HepG2 (cell line): Measurements from ENCODE around the gene RB1. TPM values are rescaled to one million over a fixed set of nuclear protein-coding genes. Genes with fewer than 3 reads are reported as not detected.
"Not testable (repeated sequence)": the region's sequence is repeated elsewhere in the genome, so short reads cannot be mapped to it uniquely, and the experiment has no call there.

ENCODE experiments used
- ATAC-seq: fragments of 200-7000 bp; cut with Tn5 transposase; 3 replicates; pipeline ENCODE4 v1.9.1; 2020; ENCODE audit warnings: mild to moderate bottlenecking, moderate library complexity
- BruUV-seq: library from RNA; stranded (reverse); fragments of 400-500 nt; replicated peaks from 2 replicates; lab custom pipeline; 2021; lab: Mats Ljungman, UMichigan
- CTCF ChIA-PET: fragments of 300-600 bp; formaldehyde crosslinking; extraction: SDS; loops from one replicate; lab custom pipeline; 2021; ENCODE audit warnings: low total read pairs, inconsistent platforms, low intra/inter-chr PET ratio; lab: Yijun Ruan, JAX
- POLR2A ChIA-PET: fragments of 350-600 bp; sonication (Branson Sonifier 250); formaldehyde crosslinking; loops from one replicate; lab custom pipeline; 2020; ENCODE audit warnings: antibody characterized with exemption, inconsistent platforms; lab: Yijun Ruan, JAX
- DNase-seq: peaks from one replicate; pipeline ENCODE4 v3.0.0-alpha.2; 2015; ENCODE audit warnings: low spot score
- FAIRE-seq: peaks from 3 replicates; lab custom pipeline; 2011; peaks lifted over from hg19 to GRCh38; lab: Jason Lieb, UNC
- H2AFZ ChIP-seq: one replicate; pipeline ENCODE4 v1.6.1; 2011; ENCODE audit warnings: low read length, inconsistent platforms
- H3K27ac ChIP-seq: fragments of 300-600 bp; 3 replicates; pipeline ENCODE4 v1.8.0; 2011; ENCODE audit warnings: mixed run types, mild to moderate bottlenecking, mixed read lengths, low read length, inconsistent platforms; ENCODE audit not compliant: insufficient read depth; ENCODE audit errors: extremely low read length
- H3K27me3 ChIP-seq, 2 experiments: fragments of 200-600 bp in 1 of 2; 2 replicates in 1 of 2; 3 replicates in 1 of 2; pipeline versions ENCODE4 v1.6.0 to v1.8.0; 2011; ENCODE audit warnings: low read length in 2 of 2, mild to moderate bottlenecking in 2 of 2, moderate library complexity in 2 of 2, inconsistent platforms in 1 of 2; ENCODE audit not compliant: insufficient read depth in 2 of 2, control insufficient read depth in 1 of 2
- H3K36me3 ChIP-seq, 2 experiments: fragments of 200-600 bp in 1 of 2; replicated peaks in 1 of 2; 2 replicates in 1 of 2; 3 replicates in 1 of 2; pipeline versions ENCODE4 v1.5.1 to v1.8.0; 2011; ENCODE audit warnings: low read length in 2 of 2, inconsistent platforms in 1 of 2; ENCODE audit not compliant: insufficient read depth in 2 of 2, control insufficient read depth in 1 of 2
- H3K4me1 ChIP-seq: 2 replicates; pipeline ENCODE4 v1.5.1; 2012; ENCODE audit warnings: low read length, inconsistent platforms; ENCODE audit not compliant: insufficient read depth
- H3K4me2 ChIP-seq: 2 replicates; pipeline ENCODE4 v1.6.0; 2011; ENCODE audit warnings: low read depth, low read length, inconsistent platforms
- H3K4me3 ChIP-seq, 3 experiments: fragments of 200-600 bp in 1 of 3; sonication (generic), shearing (Covaris generic) in 1 of 3; replicated peaks in 1 of 3; 2 replicates each; pipeline ENCODE4 v1.5.1; 2011 to 2016; ENCODE audit warnings: low read length in 3 of 3, inconsistent platforms in 2 of 3, low read depth in 2 of 3, mild to moderate bottlenecking in 2 of 3, control low read depth in 1 of 3, mixed read lengths in 1 of 3; ENCODE audit not compliant: insufficient read depth in 1 of 3
- H3K79me2 ChIP-seq: one replicate; pipeline ENCODE4 v1.6.1; 2011; ENCODE audit warnings: low read length, inconsistent platforms; ENCODE audit not compliant: insufficient read depth
- H3K9ac ChIP-seq: 2 replicates; pipeline ENCODE4 v1.6.0; 2011; ENCODE audit warnings: mild to moderate bottlenecking, low read depth, low read length, inconsistent platforms; ENCODE audit not compliant: insufficient read depth
- H3K9me3 ChIP-seq: 2 replicates; pipeline ENCODE4 v1.5.1; 2012; ENCODE audit warnings: mild to moderate bottlenecking, low read length
- H4K20me1 ChIP-seq: 2 replicates; pipeline ENCODE4 v1.6.0; 2011; ENCODE audit warnings: inconsistent platforms, mild to moderate bottlenecking, low read length, moderate library complexity; ENCODE audit not compliant: insufficient read depth
- ATF7 ChIP-seq, 2 experiments: fragments of 450-650 bp in 1 of 2; sonication (generic) in 1 of 2; formaldehyde crosslinking in 1 of 2; IDR thresholded peaks; 2 replicates each; pipeline versions ENCODE4 v1.4.0 to v1.6.1; 2016 to 2020; ENCODE audit warnings: antibody characterized with exemption in 1 of 2, mild to moderate bottlenecking in 1 of 2, missing genetic modification reagents in 1 of 2
- ZNF839 ChIP-seq: sonication (generic); formaldehyde crosslinking; IDR thresholded peaks from 2 replicates; pipeline ENCODE4 v1.4.0; 2020; ENCODE audit warnings: missing genetic modification reagents, mild to moderate bottlenecking, borderline replicate concordance
- WGBS: methylation state at CpG from one replicate; pipeline ENCODE4 v1.1.6; 2017; ENCODE audit warnings: low lambda C conversion rate; 5-methylcytosine and 5-hydroxymethylcytosine counted together
- in situ Hi-C: cut with HindIII; loops from 2 replicates; pipeline ENCODE4 v1.10.0; 2017; ENCODE audit warnings: low pct_unique_long_range_greater_than_20kb; ENCODE audit not compliant: extremely low pct_ligation_motif_present
- intact Hi-C: fragments of 100-400 bp; cut with micrococcal nuclease; formaldehyde crosslinking; loops from one replicate; pipeline ENCODE4 v1.10.0; 2022; ENCODE audit not compliant: unreplicated experiment
- polyA plus RNA-seq, 8 experiments: library from polyadenylated mRNA; depleted of rRNA in 3 of 8; stranded (reverse) in 7 of 8; unstranded in 1 of 8; fragments of >200 nt; fragmentation: Illumina TruSeq in 4 of 8; extraction: Trizol in 4 of 8; gene quantifications; 2 replicates each; pipeline versions ENCODE4 v1.2.1 to v1.2.3, GENCODE V29; 2011 to 2016; ENCODE audit warnings: low read depth in 4 of 8, missing spikeins in 1 of 8, mixed read lengths in 1 of 8; ENCODE audit not compliant: insufficient read depth in 1 of 8
- total RNA-seq, 5 experiments: library from RNA; depleted of rRNA; stranded (reverse); fragments of >200 nt; fragmentation: Illumina TruSeq; extraction: Trizol; gene quantifications; 2 replicates each; pipeline ENCODE4 v1.2.3, GENCODE V29; 2016; ENCODE audit warnings: low read depth in 1 of 5
- TF ChIP-seq, protein P1 (sequence below): IDR thresholded peaks from 2 replicates; pipeline ENCODE4 v1.6.1; 2016; ENCODE audit warnings: low read depth, borderline replicate concordance

RB1 gene
- total and polyA plus RNA-seq, 2 of the 13 experiments (the other 11 are each of a cell fraction or from before 2014, with no cell fraction given) = 15.6 to 23.7 TPM

- Histone ChIP-seq H3K9me3 (no peaks in the 10 kb centered on the region), H4K20me1 (no peaks in the 10 kb centered on the region), H3K4me1 (peaks cover 21% of the 10 kb centered on the region), H3K4me3 (no peak overlapping the region), H3K9ac (no peak overlapping the region), H3K27ac (no peak overlapping the region), H3K79me2 (no peaks in the 10 kb centered on the region), H3K4me2 (no peak overlapping the region), H3K36me3 (no peaks in the 10 kb centered on the region), H2AFZ (no peak overlapping the region), H3K27me3 (no peaks in the 10 kb centered on the region)
- peak; percentile 68 for TF ChIP-seq ATF7 (IDR thresholded peaks at IDR 0.05)
- TF ChIP-seq ATF7 (CRISPR knock-in tag; IDR thresholded peaks at IDR 0.05) = no peak
- TF ChIP-seq, protein P1, sequence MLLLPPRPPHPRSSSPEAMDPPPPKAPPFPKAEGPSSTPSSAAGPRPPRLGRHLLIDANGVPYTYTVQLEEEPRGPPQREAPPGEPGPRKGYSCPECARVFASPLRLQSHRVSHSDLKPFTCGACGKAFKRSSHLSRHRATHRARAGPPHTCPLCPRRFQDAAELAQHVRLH (CRISPR knock-in tag) = no peak
- TF ChIP-seq ZNF839 (CRISPR knock-in tag) = no peak
- no peak for ATAC-seq
- POLR2A ChIA-PET = no interaction called here
- no peak for DNase-seq
- in situ Hi-C loops = no loop called here
- no peak for FAIRE-seq
- intact Hi-C loops = no loop called here
- no TSS peak for BruUV-seq
- CTCF ChIA-PET = no interaction called here
Measured at GRCh38 chr13:48426052-48426451, 122.5 kb downstream of the RB1 start.

- FAIRE-seq, H3K27ac ChIP-seq, H3K4me3 ChIP-seq, H3K27me3 ChIP-seq, H3K36me3 ChIP-seq, H3K4me2 ChIP-seq, H3K9me3 ChIP-seq, H3K79me2 ChIP-seq, CTCF ChIA-PET, POLR2A ChIA-PET, DNase-seq, H3K9ac ChIP-seq, ATAC-seq, H4K20me1 ChIP-seq, H2AFZ ChIP-seq, in situ Hi-C loops, BruUV-seq, intact Hi-C loops: not testable (repeated sequence)
- peaks cover 22% of the 10 kb centered on the region for H3K4me1 ChIP-seq
- 94% methylated on average over 8 of the region's 9 CpGs for WGBS
Measured at GRCh38 chr13:48426755-48427298, 123.3 kb downstream of the RB1 start.
